NB4 (cell line): Measurements from ENCODE around the gene MEGF6.

ENCODE experiments used
- MYC ChIP-seq: IDR thresholded peaks from 2 replicates; pipeline ENCODE4 v1.6.1; 2011; ENCODE audit warnings: low read depth, low read length
- POLR2A ChIP-seq: IDR thresholded peaks from 2 replicates; pipeline ENCODE4 v1.6.1; 2011; ENCODE audit warnings: mild to moderate bottlenecking; ENCODE audit not compliant: insufficient read length; ENCODE audit errors: extremely low read depth
- TF ChIP-seq, protein P1 (sequence below): IDR thresholded peaks from 2 replicates; pipeline ENCODE4 v1.6.1; 2011; ENCODE audit warnings: low read depth, low read length
- TF ChIP-seq, protein P2 (sequence below): IDR thresholded peaks from one replicate; pipeline ENCODE4 v1.5.1; 2012; ENCODE audit warnings: low read depth, low read length

DNA sequence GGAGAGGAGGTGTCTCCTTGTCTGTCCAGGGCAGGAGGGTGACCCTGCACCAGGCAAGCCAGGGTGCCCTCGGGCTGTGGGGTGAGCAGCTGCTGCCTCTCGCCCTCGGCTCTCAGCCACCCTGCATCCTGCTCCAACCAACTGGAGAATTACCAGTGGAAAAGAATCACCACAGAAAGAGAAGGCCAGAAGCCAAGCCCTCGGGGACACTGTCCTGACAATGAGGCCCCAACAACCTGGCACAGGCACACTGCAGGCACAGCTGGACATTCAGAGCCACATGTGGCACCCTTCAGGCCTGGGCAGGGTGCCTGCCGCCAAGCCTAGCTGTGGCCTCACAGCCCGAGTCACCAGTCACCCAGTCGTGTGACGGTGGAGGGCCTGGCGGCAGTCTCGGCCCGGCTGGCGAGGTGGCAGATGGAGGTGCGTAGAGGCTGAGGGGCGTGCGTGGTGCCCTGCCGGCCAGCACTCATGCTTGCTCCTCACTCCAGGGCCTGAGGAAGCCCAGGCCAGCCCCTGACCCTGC, 12.0 kb downstream of the MEGF6 start:
- TF ChIP-seq, protein P1, sequence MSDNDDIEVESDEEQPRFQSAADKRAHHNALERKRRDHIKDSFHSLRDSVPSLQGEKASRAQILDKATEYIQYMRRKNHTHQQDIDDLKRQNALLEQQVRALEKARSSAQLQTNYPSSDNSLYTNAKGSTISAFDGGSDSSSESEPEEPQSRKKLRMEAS: no peak
- TF ChIP-seq, protein P2, sequence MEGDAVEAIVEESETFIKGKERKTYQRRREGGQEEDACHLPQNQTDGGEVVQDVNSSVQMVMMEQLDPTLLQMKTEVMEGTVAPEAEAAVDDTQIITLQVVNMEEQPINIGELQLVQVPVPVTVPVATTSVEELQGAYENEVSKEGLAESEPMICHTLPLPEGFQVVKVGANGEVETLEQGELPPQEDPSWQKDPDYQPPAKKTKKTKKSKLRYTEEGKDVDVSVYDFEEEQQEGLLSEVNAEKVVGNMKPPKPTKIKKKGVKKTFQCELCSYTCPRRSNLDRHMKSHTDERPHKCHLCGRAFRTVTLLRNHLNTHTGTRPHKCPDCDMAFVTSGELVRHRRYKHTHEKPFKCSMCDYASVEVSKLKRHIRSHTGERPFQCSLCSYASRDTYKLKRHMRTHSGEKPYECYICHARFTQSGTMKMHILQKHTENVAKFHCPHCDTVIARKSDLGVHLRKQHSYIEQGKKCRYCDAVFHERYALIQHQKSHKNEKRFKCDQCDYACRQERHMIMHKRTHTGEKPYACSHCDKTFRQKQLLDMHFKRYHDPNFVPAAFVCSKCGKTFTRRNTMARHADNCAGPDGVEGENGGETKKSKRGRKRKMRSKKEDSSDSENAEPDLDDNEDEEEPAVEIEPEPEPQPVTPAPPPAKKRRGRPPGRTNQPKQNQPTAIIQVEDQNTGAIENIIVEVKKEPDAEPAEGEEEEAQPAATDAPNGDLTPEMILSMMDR: no peak
- TF ChIP-seq POLR2A: no peak
- TF ChIP-seq MYC: no peak
